K562 (cell line): ENCODE measurements around the gene SVBP. TPM values are rescaled to one million over a fixed set of nuclear protein-coding genes. Genes with fewer than 3 reads are reported as not detected.

Experiments
- AFF1 ChIP-seq, 2 experiments: fragments of 450-650 bp; IDR thresholded peaks; 2 replicates each; pipeline ENCODE4 v1.6.1; 2018; ENCODE audit warnings: mild to moderate bottlenecking in 2 of 2, low read depth in 1 of 2; ENCODE audit not compliant: partially characterized antibody in 2 of 2
- ARHGAP35 ChIP-seq: fragments of 450-650 bp; IDR thresholded peaks from 2 replicates; pipeline ENCODE4 v1.6.1; 2018; ENCODE audit not compliant: partially characterized antibody
- C11orf30 ChIP-seq: fragments of 450-650 bp; IDR thresholded peaks from 2 replicates; pipeline ENCODE4 v1.6.1; 2016; ENCODE audit warnings: low read depth, mild to moderate bottlenecking
- CTCF ChIP-seq, 3 experiments: IDR thresholded peaks in 2 of 3; conservative IDR thresholded peaks in 1 of 3; 2 replicates each; pipeline ENCODE4 v1.5.1; 2011 to 2012; ENCODE audit warnings: low read length in 3 of 3, mild to moderate bottlenecking in 3 of 3, control low read depth in 2 of 3, improper control_type of control experiment in 1 of 3, inconsistent platforms in 1 of 3, low read depth in 1 of 3, mixed read lengths in 1 of 3, moderate library complexity in 1 of 3; ENCODE audit not compliant: insufficient read depth in 2 of 3
- FOXM1 ChIP-seq, 2 experiments: fragments of 450-650 bp in 1 of 2; sonication (generic) in 1 of 2; formaldehyde crosslinking in 1 of 2; IDR thresholded peaks; 2 replicates each; pipeline versions ENCODE4 v1.6.1 to v1.9.0; 2017 to 2022; ENCODE audit warnings: low read depth in 2 of 2, mild to moderate bottlenecking in 2 of 2, missing genetic modification reagents in 1 of 2, moderate library complexity in 1 of 2
- HDAC2 ChIP-seq: fragments of 450-650 bp; IDR thresholded peaks from 2 replicates; pipeline ENCODE4 v1.6.1; 2016; ENCODE audit warnings: mild to moderate bottlenecking
- MTA3 ChIP-seq: fragments of 450-650 bp; formaldehyde crosslinking; IDR thresholded peaks from 2 replicates; pipeline ENCODE4 v1.6.1; 2017; ENCODE audit warnings: mild to moderate bottlenecking, borderline replicate concordance
- PKNOX1 ChIP-seq: fragments of 450-650 bp; IDR thresholded peaks from 2 replicates; pipeline ENCODE4 v1.6.1; 2016
- POLR2AphosphoS2 ChIP-seq: IDR thresholded peaks from 2 replicates; pipeline ENCODE4 v1.6.1; 2012; ENCODE audit warnings: low read length, improper control_type of control experiment
- RBM25 ChIP-seq: fragments of 200-400 bp; formaldehyde crosslinking; IDR thresholded peaks from 2 replicates; pipeline ENCODE4 v1.6.1; 2018; ENCODE audit warnings: low read length, low read depth, moderate library complexity; ENCODE audit not compliant: severe bottlenecking
- RHOXF2B ChIP-seq: fragments of 250-450 bp; sonication (Bioruptor Pico); conservative IDR thresholded peaks from 2 replicates; pipeline ENCODE4 v1.5.1; 2021
- USF1 ChIP-seq: sonication (generic); formaldehyde crosslinking; IDR thresholded peaks from 2 replicates; pipeline ENCODE4 v1.9.0; 2022; ENCODE audit warnings: mild to moderate bottlenecking, missing genetic modification reagents
- ZNF134 ChIP-seq: fragments of 250-450 bp; sonication (Bioruptor Pico); conservative IDR thresholded peaks from 2 replicates; pipeline ENCODE4 v1.4.0; 2020
- ZNF253 ChIP-seq: fragments of 250-450 bp; sonication (Bioruptor Pico); conservative IDR thresholded peaks from 2 replicates; pipeline ENCODE4 v1.6.1; 2021; ENCODE audit warnings: mild to moderate bottlenecking
- ZNF445 ChIP-seq: fragments of 250-450 bp; sonication (Bioruptor Pico); IDR thresholded peaks from 2 replicates; pipeline ENCODE4 v1.4.0; 2020; ENCODE audit warnings: low read depth, mild to moderate bottlenecking, moderate library complexity
- ZNF518B ChIP-seq: fragments of 250-450 bp; sonication (Bioruptor Pico); IDR thresholded peaks from 2 replicates; pipeline ENCODE4 v1.5.0; 2021; ENCODE audit warnings: mild to moderate bottlenecking, moderate library complexity
- ZNF561 ChIP-seq: fragments of 450-650 bp; formaldehyde crosslinking; conservative IDR thresholded peaks from 2 replicates; pipeline ENCODE4 v1.4.0; 2020; ENCODE audit warnings: mild to moderate bottlenecking, moderate library complexity
- polyA plus RNA-seq, 8 experiments: library from polyadenylated mRNA; depleted of rRNA in 4 of 8; stranded (reverse) in 5 of 8; unstranded in 3 of 8; fragments of >200 nt; fragmentation: Nextera tagmentation in 2 of 8; fragmentation: Illumina TruSeq in 1 of 8; extraction: Ambion mirVana in 2 of 8; extraction: Trizol in 1 of 8; gene quantifications; 2 replicates each; pipeline versions ENCODE4 v1.2.1 to v1.2.3, GENCODE V29; 2011 to 2014; ENCODE audit warnings: inconsistent platforms in 1 of 8, missing spikeins in 1 of 8
- total RNA-seq, 7 experiments: library from RNA; depleted of rRNA in 6 of 7; stranded (reverse); fragments of >200 nt in 6 of 7; fragmentation: Illumina TruSeq in 2 of 7; extraction: Trizol in 2 of 7; gene quantifications; 2 replicates each; pipeline versions ENCODE4 v1.2.1 to v1.2.3, GENCODE V29; 2011 to 2021; ENCODE audit warnings: low replicate concordance in 1 of 7

Gene SVBP
- total and polyA plus RNA-seq, 9 of the 15 experiments (the other 6 are each of a cell fraction or from before 2014, with no cell fraction given): 31.7 to 49.7 (median 40.0) TPM

- no peak for TF ChIP-seq AFF1 (IDR thresholded peaks at IDR 0.05; ENCODE audit: low read depth in 1 of 2, partially characterized antibody in 2 of 2)
- no peak for TF ChIP-seq ZNF253
- TF ChIP-seq HDAC2: no peak
- TF ChIP-seq ARHGAP35: no peak
- TF ChIP-seq ZNF445 (CRISPR knock-in tag): no peak
- TF ChIP-seq MTA3: no peak
- TF ChIP-seq POLR2AphosphoS2: peak; percentile 88; the same call in 1 of the 2 replicates
- TF ChIP-seq FOXM1 (IDR thresholded peaks at IDR 0.05; ENCODE audit: low read depth): peak; percentile 51; the same call in 1 of the 2 replicates
- TF ChIP-seq FOXM1 (CRISPR knock-in tag; IDR thresholded peaks at IDR 0.05; ENCODE audit: low read depth): no peak
- TF ChIP-seq ZNF134 (CRISPR knock-in tag): peak; percentile 97
- TF ChIP-seq PKNOX1: no peak
- no peak for TF ChIP-seq ZNF518B (CRISPR knock-in tag)
- peak; percentile 58 for TF ChIP-seq RBM25
- peak; percentile 6; the same call in 1 of the 2 replicates for TF ChIP-seq C11orf30
- TF ChIP-seq USF1: no peak
- no peak for TF ChIP-seq CTCF (IDR thresholded peaks at IDR 0.05 in 2 of 3, conservative IDR thresholded peaks at IDR 0.05 in 1 of 3; ENCODE audit: insufficient read depth in 2 of 3, low read depth in 1 of 3, low read length in 3 of 3)
- no peak for TF ChIP-seq ZNF561 (CRISPR knock-in tag)
- no peak for TF ChIP-seq RHOXF2B (CRISPR knock-in tag)
Observed at GRCh38 chr1:42844592-42845140, 27.5 kb upstream of the SVBP start (continued).
